OCI-LY7 (cell line): ENCODE data around the gene SRPK2. TPM values are rescaled to one million over a fixed set of nuclear protein-coding genes. Genes with fewer than 3 reads are reported as not detected.

Experiments
- BruUV-seq: library from RNA; stranded (reverse); fragments of 400-500 nt; replicated peaks from 2 replicates; lab custom pipeline; 2021; lab: Mats Ljungman, UMichigan
- CTCF ChIA-PET: fragments of 300-600 bp; sonication (Branson Sonifier 250); formaldehyde crosslinking; loops from one replicate; lab custom pipeline; 2022; ENCODE audit warnings: antibody characterized with exemption; ENCODE audit not compliant: unreplicated experiment; lab: Charles Lee
- POLR2A ChIA-PET: fragments of 300-600 bp; sonication (Branson Sonifier 250); formaldehyde crosslinking; loops from one replicate; lab custom pipeline; 2022; ENCODE audit warnings: antibody characterized with exemption; lab: Charles Lee
- DNase-seq: peaks from one replicate; pipeline ENCODE4 v3.0.0-alpha.2; 2015; ENCODE audit warnings: low spot score
- H2AFZ ChIP-seq: fragments of 200-600 bp; sonication (generic), shearing (Covaris generic); 2 replicates; pipeline ENCODE4 v1.6.1; 2014; ENCODE audit warnings: mild to moderate bottlenecking, antibody characterized with exemption, low read length, moderate library complexity
- H3K27ac ChIP-seq: fragments of 200-600 bp; sonication (generic); 2 replicates; pipeline ENCODE4 v1.5.1; 2014; ENCODE audit warnings: mixed run types, low read depth, mild to moderate bottlenecking, moderate library complexity, low read length, inconsistent platforms; ENCODE audit not compliant: poor library complexity, severe bottlenecking
- H3K36me3 ChIP-seq: fragments of 200-600 bp; sonication (generic); 2 replicates; pipeline ENCODE4 v1.6.1; 2014; ENCODE audit warnings: mild to moderate bottlenecking, antibody characterized with exemption, low read length, moderate library complexity, mixed read lengths; ENCODE audit not compliant: insufficient read depth
- H3K4me1 ChIP-seq: fragments of 200-600 bp; sonication (generic); 2 replicates; pipeline ENCODE4 v1.5.1; 2014; ENCODE audit warnings: mild to moderate bottlenecking, low read length; ENCODE audit not compliant: insufficient read depth, poor library complexity, severe bottlenecking
- H3K4me2 ChIP-seq: fragments of 200-600 bp; sonication (generic); 2 replicates; pipeline ENCODE4 v1.6.1; 2014; ENCODE audit warnings: mild to moderate bottlenecking, low read length
- H3K4me3 ChIP-seq: fragments of 200-600 bp; sonication (generic); 2 replicates; pipeline ENCODE4 v1.5.1; 2014; ENCODE audit warnings: mild to moderate bottlenecking, low read depth, low read length; ENCODE audit not compliant: poor library complexity, severe bottlenecking
- H3K79me2 ChIP-seq: fragments of 200-600 bp; sonication (generic); 2 replicates; pipeline ENCODE4 v1.6.1; 2016; ENCODE audit warnings: low read depth, mild to moderate bottlenecking, low read length, moderate library complexity, mixed read lengths; ENCODE audit not compliant: insufficient read depth
- H3K9me2 ChIP-seq: fragments of 200-600 bp; sonication (generic); 2 replicates; pipeline ENCODE4 v1.6.1; 2016; ENCODE audit warnings: mild to moderate bottlenecking, low read length, mixed read lengths; ENCODE audit not compliant: insufficient read depth
- H3K9me3 ChIP-seq: fragments of 200-600 bp; sonication (generic); 2 replicates; pipeline ENCODE4 v1.6.1; 2014; ENCODE audit warnings: mild to moderate bottlenecking, mixed run types, low read length, mixed read lengths
- H4K20me1 ChIP-seq: fragments of 200-600 bp; sonication (generic); 2 replicates; pipeline ENCODE4 v1.6.1; 2014; ENCODE audit warnings: mild to moderate bottlenecking, antibody characterized with exemption, low read length, moderate library complexity, mixed read lengths; ENCODE audit not compliant: insufficient read depth
- EZH2phosphoT487 ChIP-seq: fragments of 200-600 bp; sonication (generic); IDR thresholded peaks from 2 replicates; pipeline ENCODE4 v1.6.1; 2018; ENCODE audit warnings: low read depth, borderline replicate concordance, mild to moderate bottlenecking, mixed run types, antibody characterized with exemption, low read length, moderate library complexity, mixed read lengths
- intact Hi-C: fragments of 100-400 bp; cut with micrococcal nuclease; formaldehyde crosslinking; loops from one replicate; pipeline ENCODE4 v1.10.0; 2022; ENCODE audit not compliant: unreplicated experiment
- total RNA-seq, 2 experiments: library from RNA; depleted of rRNA in 1 of 2; stranded (reverse); fragments of >200 nt in 1 of 2; shearing (Covaris generic) in 1 of 2; gene quantifications; 2 replicates each; pipeline ENCODE4 v1.2.3, GENCODE V29; 2014 to 2022
- TF ChIP-seq, protein P1 (sequence below): fragments of 200-600 bp; sonication (generic); conservative IDR thresholded peaks from 2 replicates; pipeline ENCODE4 v1.5.1; 2014; ENCODE audit warnings: mild to moderate bottlenecking, antibody characterized with exemption, low read length, moderate library complexity, mixed read lengths

SRPK2 gene
- total RNA-seq, 2 experiments from 2014 or later = 22.1 to 26.8 TPM

DNA sequence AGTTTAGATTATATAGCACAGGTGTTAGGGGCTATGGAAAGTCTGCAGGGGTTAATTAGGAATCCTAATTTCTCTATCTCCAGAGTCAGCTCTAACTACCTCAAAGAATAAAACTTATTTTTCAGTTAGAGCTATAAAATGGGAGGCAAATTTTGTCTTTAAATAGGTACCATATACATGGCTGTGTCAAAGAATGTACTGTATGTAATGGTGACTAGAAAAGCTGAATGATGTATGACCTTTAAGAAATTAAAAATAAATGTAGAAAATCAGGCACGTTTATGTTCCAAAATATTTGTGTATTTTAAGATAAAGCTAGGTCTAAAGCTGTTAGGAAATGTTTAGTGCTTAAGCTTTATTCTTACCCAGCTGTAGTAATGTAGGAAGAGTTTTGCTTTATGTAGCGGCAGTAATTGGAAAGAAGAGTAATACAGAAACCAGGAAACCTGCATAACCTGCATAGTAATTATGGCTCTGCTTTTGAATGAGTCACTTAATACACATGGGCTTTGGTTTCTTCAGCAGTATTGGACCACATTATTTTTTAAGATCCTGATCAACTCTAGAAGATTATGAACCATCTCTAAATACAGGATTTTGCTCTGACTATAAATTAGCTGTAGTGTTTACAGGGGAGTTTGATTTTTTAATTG is 289.7 kb downstream of the SRPK2 start:
- no peak for DNase-seq
- Histone ChIP-seq H3K4me3 (no peak overlapping the region), H3K9me3 (no peaks in the 10 kb centered on the region), H3K4me2 (no peak overlapping the region), H4K20me1 (no peaks in the 10 kb centered on the region), H3K79me2 (no peaks in the 10 kb centered on the region), H2AFZ (no peak overlapping the region), H3K27ac (no peak overlapping the region), H3K4me1 (no peaks in the 10 kb centered on the region), H3K36me3 (peaks cover 82% of the 10 kb centered on the region), H3K9me2 (no peaks in the 10 kb centered on the region)
- ChIA-PET CTCF (no interaction called here), POLR2A (interaction anchor here (0.7 to 1.2 kb wide), 3 partner anchors 109 to 433 kb away, joined by 3 to 5 read pairs (median 4); no protein-coding TSS in a partner anchor)
- TF ChIP-seq, protein P1, sequence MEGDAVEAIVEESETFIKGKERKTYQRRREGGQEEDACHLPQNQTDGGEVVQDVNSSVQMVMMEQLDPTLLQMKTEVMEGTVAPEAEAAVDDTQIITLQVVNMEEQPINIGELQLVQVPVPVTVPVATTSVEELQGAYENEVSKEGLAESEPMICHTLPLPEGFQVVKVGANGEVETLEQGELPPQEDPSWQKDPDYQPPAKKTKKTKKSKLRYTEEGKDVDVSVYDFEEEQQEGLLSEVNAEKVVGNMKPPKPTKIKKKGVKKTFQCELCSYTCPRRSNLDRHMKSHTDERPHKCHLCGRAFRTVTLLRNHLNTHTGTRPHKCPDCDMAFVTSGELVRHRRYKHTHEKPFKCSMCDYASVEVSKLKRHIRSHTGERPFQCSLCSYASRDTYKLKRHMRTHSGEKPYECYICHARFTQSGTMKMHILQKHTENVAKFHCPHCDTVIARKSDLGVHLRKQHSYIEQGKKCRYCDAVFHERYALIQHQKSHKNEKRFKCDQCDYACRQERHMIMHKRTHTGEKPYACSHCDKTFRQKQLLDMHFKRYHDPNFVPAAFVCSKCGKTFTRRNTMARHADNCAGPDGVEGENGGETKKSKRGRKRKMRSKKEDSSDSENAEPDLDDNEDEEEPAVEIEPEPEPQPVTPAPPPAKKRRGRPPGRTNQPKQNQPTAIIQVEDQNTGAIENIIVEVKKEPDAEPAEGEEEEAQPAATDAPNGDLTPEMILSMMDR = no peak
- TF ChIP-seq EZH2phosphoT487 = no peak
- BruUV-seq = no TSS peak
- intact Hi-C loops = no loop called here

DNA sequence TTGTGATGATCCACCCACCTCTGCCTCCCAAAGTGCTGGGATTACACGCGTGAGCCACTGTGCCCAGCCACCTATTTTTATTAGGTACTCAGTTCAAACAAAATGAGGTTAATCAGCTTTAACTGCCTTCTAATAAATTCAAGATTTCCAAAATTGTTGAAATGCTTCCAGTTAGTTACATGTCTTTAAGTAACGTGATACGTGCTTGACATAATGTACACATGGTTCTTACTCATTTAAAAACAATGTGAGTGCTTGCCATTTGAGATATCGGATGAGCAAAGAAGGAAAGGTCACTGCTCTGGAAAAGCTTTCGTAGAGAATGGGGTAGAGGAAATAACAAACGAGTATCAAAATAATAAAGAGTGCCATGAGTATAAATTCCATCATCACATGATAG is 291.1 kb downstream of the SRPK2 start:
- Histone ChIP-seq H3K9me2 (no peaks in the 10 kb centered on the region), H4K20me1 (no peaks in the 10 kb centered on the region), H3K36me3 (peaks cover 81% of the 10 kb centered on the region), H3K79me2 (no peaks in the 10 kb centered on the region), H3K4me2 (no peak overlapping the region), H3K4me1 (no peaks in the 10 kb centered on the region), H3K4me3 (no peak overlapping the region), H2AFZ (no peak overlapping the region), H3K27ac (no peak overlapping the region), H3K9me3 (no peaks in the 10 kb centered on the region)
- ChIA-PET CTCF (no interaction called here), POLR2A (no interaction called here)
- TF ChIP-seq, protein P1 = no peak
- no peak for TF ChIP-seq EZH2phosphoT487
- DNase-seq = no peak
- intact Hi-C loops = no loop called here
- BruUV-seq = no TSS peak

DNA sequence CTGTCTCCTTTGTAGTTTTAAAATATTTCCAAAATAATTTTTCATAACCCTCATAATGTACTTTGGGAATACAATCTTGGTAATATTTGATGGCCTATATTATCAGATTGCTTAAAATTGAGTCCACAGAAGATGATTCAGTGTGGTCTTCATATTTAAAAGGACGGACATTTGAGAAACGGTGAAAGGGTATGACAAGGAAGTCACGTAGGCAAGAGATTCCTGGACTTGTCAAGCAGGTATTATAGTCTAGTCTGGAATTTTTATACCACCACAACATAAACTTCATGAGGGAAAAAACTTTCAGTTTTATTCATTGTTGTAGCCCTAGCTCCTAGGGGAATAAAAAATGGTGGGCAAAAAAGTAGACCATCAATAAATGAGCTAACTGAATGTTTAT is 292.4 kb downstream of the SRPK2 start:
- Histone ChIP-seq H3K4me1 (no peaks in the 10 kb centered on the region), H3K79me2 (no peaks in the 10 kb centered on the region), H3K4me3 (no peak overlapping the region), H3K9me2 (no peaks in the 10 kb centered on the region), H2AFZ (no peak overlapping the region), H3K4me2 (no peak overlapping the region), H3K9me3 (no peaks in the 10 kb centered on the region), H4K20me1 (no peaks in the 10 kb centered on the region), H3K36me3 (peaks cover 85% of the 10 kb centered on the region), H3K27ac (no peak overlapping the region)
- BruUV-seq = no TSS peak
- no peak for DNase-seq
- intact Hi-C loops = no loop called here
- POLR2A ChIA-PET = interaction anchor here (0.6 to 1.1 kb wide), 3 partner anchors 14 to 249 kb away, joined by 3 read pairs; no protein-coding TSS in a partner anchor
- TF ChIP-seq EZH2phosphoT487 = no peak
- TF ChIP-seq, protein P1 = no peak
- CTCF ChIA-PET = no interaction called here
